C4-2B (cell line): ENCODE results near the gene USP32.

Source experiments
- H3K27ac ChIP-seq: fragments of 450-650 bp; 2 replicates; pipeline ENCODE4 v1.5.1; 2017
- ZFX ChIP-seq: fragments of 450-650 bp; IDR thresholded peaks from 2 replicates; pipeline ENCODE4 v1.6.1; 2017
- TF ChIP-seq, protein P1 (sequence below): fragments of 450-650 bp; conservative IDR thresholded peaks from 2 replicates; pipeline ENCODE4 v1.5.1; 2017; ENCODE audit warnings: mild to moderate bottlenecking

Gene USP32

DNA sequence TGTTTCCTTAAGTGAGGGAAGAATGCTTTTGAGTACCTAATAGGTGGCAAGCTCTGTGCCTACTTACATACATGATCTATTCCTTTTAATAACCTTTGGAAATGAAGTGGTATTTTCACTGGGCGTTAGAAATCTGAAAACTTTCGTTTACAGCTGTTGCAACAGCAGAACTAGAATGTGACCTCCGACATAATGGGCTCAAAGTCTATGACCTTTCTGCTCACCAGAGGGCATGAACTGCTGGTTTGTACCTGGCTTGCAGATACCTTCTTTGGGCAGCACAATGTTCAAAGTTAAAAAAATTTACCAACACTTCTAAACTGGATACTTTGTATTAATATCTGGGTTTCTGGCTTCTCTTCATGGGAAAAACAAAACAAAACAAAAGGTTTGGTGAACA is 217.9 kb downstream of the USP32 start:
- no peak overlapping the region for H3K27ac ChIP-seq
- TF ChIP-seq, protein P1, sequence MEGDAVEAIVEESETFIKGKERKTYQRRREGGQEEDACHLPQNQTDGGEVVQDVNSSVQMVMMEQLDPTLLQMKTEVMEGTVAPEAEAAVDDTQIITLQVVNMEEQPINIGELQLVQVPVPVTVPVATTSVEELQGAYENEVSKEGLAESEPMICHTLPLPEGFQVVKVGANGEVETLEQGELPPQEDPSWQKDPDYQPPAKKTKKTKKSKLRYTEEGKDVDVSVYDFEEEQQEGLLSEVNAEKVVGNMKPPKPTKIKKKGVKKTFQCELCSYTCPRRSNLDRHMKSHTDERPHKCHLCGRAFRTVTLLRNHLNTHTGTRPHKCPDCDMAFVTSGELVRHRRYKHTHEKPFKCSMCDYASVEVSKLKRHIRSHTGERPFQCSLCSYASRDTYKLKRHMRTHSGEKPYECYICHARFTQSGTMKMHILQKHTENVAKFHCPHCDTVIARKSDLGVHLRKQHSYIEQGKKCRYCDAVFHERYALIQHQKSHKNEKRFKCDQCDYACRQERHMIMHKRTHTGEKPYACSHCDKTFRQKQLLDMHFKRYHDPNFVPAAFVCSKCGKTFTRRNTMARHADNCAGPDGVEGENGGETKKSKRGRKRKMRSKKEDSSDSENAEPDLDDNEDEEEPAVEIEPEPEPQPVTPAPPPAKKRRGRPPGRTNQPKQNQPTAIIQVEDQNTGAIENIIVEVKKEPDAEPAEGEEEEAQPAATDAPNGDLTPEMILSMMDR, result no peak

DNA sequence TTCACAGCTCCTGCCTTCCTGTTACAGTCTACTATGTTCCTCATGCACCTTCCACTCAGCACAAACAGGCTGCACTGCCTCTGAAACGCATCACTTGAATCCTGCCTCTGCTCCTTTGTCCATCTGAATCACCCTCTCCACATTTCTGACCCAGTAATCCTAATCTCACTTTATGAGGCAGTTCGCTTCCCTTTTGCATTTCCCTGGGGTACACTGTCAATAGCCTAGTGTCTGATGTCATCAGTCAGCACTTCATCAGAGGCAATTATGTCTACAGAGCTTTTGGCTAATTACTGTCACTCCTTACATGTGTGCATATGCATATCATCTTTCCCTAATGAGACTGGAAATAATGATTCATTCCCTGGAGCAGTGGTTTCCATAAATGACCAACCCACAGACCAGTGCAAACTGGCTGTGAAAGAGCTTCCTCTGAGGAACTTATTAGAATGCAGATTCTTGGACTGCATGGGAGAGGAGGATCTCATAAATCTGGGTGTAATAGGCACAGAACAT is 218.6 kb downstream of the USP32 start:
- TF ChIP-seq, protein P1, result no peak
- TF ChIP-seq ZFX, result no peak
- H3K27ac ChIP-seq, result no peak overlapping the region

DNA sequence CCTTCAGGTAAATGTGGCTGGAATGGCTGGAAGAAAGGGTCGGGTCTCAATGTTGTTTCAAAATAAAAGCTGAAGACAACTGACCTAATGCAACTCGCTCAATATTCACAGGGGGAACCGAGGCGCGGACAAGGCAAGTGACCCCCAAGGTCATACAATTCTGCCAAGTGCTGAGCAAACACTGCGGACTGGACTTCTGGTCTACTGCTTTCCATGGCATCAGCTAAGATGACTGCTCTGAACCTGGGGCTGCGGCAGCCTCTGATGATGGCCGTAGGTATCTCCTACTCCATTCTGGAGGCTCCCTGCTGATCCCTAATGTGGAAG is 220.2 kb downstream of the USP32 start:
- peak overlapping the region; percentile 24; the same call in 1 of the 2 replicates for H3K27ac ChIP-seq
- no peak for TF ChIP-seq ZFX
- TF ChIP-seq, protein P1, result no peak

DNA sequence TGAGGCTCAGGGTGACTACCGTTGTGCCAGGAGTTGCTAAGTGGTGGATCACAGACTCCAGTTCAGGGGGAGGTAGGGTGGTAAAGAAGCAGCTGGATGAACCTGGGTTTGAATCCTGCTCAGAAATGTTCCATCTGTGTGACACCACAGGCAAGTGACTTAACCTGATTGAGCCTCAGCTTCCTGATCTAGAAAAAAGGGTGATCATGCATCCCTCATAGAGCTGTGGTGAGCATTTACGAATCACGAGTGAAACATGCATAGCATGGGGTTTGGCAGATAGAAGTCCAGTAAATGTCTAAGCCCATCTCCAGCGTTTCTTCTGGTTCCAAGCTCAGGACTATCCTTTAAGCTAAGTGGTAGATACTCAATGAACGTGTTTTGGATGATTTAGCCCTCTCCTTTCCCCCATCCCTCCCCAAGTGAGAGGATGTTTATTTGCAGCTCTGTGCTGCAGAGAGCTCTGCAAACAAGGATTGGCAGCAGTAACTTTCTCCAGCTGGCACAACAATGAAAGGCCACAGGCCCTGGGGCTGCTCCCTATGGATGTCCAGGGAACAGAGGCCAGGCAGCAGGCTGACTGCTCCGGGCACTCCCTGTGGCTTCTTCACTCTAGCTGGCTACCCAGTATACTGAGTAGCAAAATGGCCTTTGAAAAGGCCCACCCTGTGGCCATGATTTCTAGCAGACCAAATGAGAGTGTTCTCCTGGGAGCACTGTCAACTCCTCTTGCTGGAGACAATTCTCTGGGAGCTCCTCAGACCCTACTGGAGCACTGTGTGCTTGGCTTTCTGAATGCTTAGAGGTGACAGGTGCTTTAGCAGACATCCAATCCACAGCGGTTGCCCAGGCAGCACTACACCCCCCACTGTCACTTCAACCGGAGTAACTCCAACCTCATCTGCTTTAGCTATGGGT is 220.8 kb downstream of the USP32 start:
- TF ChIP-seq ZFX, result no peak
- TF ChIP-seq, protein P1, result no peak
- H3K27ac ChIP-seq, result peak overlapping the region; percentile 24; the same call in 1 of the 2 replicates

DNA sequence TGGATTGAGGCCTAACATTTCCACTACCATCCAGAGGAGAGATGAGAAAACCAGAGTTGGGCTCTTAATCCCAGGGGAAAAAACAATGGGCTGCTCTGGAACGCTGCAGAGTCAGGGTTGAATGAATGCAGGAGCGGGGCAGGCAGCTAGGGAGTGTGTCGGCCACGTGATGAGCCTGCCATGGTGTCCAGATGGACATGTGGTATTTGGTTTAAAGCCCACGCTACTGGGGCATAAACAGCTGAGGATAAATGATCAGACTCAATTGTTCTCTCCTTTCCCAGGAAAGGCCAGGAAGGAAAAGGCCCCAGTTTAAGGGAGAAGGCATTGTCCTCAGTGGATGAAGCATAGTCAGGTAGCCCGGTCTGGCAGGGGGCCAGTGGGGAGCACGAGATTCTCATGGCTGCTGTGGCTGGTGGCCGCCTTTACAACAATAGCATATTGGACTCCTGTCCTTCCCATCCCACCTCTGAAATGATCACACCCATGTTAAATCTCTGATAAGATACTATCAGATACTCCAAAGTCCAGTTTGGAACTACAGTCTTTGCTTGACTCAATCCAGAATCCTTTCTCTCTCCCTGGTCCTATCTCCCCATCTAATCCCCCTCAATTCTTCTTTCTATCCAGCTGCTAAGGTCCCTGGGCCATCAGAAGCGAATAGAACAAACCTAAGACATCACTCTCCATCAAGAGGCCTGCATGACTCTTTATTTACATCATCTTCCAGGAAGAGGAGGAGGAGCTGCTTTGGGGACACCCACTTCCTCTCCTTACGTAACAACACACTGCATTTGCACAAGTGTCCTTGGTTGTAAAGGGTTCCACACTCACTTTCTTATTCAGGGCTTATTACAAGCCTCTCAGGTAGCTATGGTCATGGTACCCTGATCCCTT is 221.8 kb downstream of the USP32 start:
- TF ChIP-seq, protein P1, result no peak
- no peak for TF ChIP-seq ZFX
- no peak overlapping the region for H3K27ac ChIP-seq

DNA sequence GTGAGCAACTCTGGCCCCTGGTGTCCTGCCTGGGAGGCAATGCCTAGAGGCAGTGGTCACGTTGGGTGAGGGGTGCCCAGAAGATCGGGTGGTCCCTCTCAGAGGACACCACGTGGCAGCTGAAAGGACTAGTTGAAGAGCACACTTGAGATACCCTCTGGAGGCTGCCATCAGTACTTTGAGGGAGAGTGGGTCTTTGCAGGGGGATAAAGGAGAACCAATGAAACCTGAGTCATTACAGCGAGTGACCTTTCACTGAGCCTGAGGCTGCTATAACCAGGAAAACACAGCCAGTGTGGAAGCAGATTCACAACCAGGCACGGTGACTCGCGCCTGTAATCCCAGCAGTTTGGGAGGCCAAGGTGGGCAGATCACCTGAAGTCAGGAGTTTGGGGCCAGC is 223.3 kb downstream of the USP32 start:
- TF ChIP-seq ZFX, result no peak
- TF ChIP-seq, protein P1, result no peak
- no peak overlapping the region for H3K27ac ChIP-seq
